WI38 (cell line): ENCODE measurements around the gene PTOV1.

Experiments used
- H3K4me3 ChIP-seq: 2 replicates; pipeline ENCODE4 v1.5.1; 2011; ENCODE audit warnings: low read depth, mild to moderate bottlenecking, control low read depth, low read length
- CTCF ChIP-seq: IDR thresholded peaks from 2 replicates; pipeline ENCODE4 v1.5.1; 2012; ENCODE audit warnings: low read depth, mild to moderate bottlenecking, control low read depth, low read length

The PTOV1 gene

GRCh38 chr19:49872245-49873128 is 21.5 kb downstream of the PTOV1 start:
- H3K4me3 ChIP-seq: no peak overlapping the region
- no peak for TF ChIP-seq CTCF

DNA sequence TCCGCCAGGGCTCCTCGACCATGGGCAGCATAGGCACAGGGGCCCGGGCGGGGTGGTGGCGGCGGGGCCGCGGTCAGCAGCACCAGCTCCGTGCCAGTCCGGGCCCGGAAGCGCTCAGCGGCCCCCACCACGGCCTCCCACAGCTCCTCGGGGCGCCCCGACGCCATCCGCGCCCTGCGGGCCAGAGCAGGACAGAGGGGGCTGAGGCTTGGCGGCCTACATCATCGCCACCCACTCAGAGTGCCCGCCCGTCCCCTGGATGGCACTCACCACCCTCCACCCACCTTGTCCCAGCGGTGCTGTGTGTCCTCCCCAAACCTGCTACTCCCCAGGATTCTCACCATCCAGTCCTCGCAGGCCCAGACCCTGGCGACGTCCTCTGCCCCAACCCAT is 22.2 kb downstream of the PTOV1 start:
- no peak overlapping the region for H3K4me3 ChIP-seq
- no peak for TF ChIP-seq CTCF

GRCh38 chr19:49873834-49874233 is 22.9 kb downstream of the PTOV1 start:
- no peak for TF ChIP-seq CTCF
- H3K4me3 ChIP-seq: no peak overlapping the region

GRCh38 chr19:49874503-49875157 is 23.7 kb downstream of the PTOV1 start:
- no peak overlapping the region; the same call in 1 of the 2 replicates for H3K4me3 ChIP-seq
- TF ChIP-seq CTCF: no peak

DNA sequence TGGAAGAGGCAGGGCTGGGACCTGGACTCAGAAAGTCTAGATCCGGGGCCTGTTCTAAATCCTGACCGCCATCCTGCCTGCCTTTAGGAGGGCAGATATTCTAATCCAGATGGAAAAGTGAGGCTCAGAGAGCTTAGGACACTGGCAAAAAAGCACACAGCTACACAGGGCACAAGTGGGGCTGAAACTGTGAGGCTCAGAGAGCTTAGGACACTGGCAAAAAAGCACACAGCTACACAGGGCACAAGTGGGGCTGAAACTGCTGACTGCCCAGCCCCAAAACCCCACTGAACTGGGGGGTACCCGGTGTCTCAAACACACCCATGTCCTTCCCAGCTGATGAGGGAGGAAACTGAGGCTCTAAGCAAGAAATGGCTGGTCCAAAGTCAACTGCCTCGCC is 24.2 kb downstream of the PTOV1 start:
- peak overlapping the region; percentile 89 for H3K4me3 ChIP-seq
- TF ChIP-seq CTCF: no peak

GRCh38 chr19:49875857-49876421 is 25.0 kb downstream of the PTOV1 start:
- H3K4me3 ChIP-seq: peak overlapping the region; percentile 89
- no peak for TF ChIP-seq CTCF
